Ectodermal cell (in vitro differentiated cells): Measurements from ENCODE around the gene NLRC5.
"Not testable (repeated sequence)": the region's sequence is repeated elsewhere in the genome, so short reads cannot be mapped to it uniquely, and the experiment has no call there.

Experiments used
- H3K27ac ChIP-seq: 2 replicates; pipeline ENCODE4 v1.7.0; 2013; ENCODE audit warnings: mild to moderate bottlenecking, low read depth, low read length; ENCODE audit not compliant: insufficient read depth, poor library complexity, severe bottlenecking
- H3K27me3 ChIP-seq: 2 replicates; pipeline ENCODE4 v1.7.0; 2013; ENCODE audit warnings: mild to moderate bottlenecking, low read length; ENCODE audit not compliant: insufficient read depth, control insufficient read depth, poor library complexity, severe bottlenecking
- H3K36me3 ChIP-seq: one replicate; pipeline ENCODE4 v1.7.0; 2013; ENCODE audit warnings: low read length; ENCODE audit not compliant: control insufficient read depth, insufficient read depth
- H3K4me1 ChIP-seq: one replicate; pipeline ENCODE4 v1.7.0; 2013; ENCODE audit warnings: low read length; ENCODE audit not compliant: control insufficient read depth, insufficient read depth
- H3K4me3 ChIP-seq: 2 replicates; pipeline ENCODE4 v1.7.0; 2013; ENCODE audit warnings: low read depth, low read length, control low read depth; ENCODE audit not compliant: insufficient read depth
- H3K9me3 ChIP-seq: 2 replicates; pipeline ENCODE4 v1.7.0; 2013; ENCODE audit warnings: mild to moderate bottlenecking, low read length, moderate library complexity; ENCODE audit not compliant: control insufficient read depth
- WGBS, 2 experiments: methylation state at CpG; one replicate each; pipeline ENCODE4 v1.1.7; 2013; ENCODE audit warnings: missing lambda C conversion rate in 2 of 2; 5-methylcytosine and 5-hydroxymethylcytosine counted together

Gene NLRC5

DNA sequence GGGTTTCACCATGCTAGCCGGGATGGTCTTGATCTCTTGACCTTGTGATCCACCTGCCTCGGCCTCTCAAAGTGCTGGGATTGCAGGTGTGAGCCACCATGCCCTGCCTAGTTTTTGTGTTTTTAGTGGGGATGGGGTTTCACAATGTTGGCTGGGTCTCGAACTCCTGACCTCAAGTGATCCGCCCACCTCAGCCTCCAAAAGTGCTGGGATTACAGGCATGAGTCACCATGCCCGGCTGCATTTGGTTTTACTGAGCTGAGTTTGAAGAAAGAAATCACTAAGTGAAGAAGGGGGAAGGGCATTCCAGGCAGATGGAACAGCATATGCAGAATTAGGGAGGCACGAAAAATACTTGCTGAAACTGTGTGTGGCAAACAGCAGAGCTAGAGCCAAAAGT lies 110.6 kb downstream of the NLRC5 start:
- not testable (repeated sequence) for H3K4me3 ChIP-seq, H3K9me3 ChIP-seq, H3K36me3 ChIP-seq, H3K27me3 ChIP-seq, H3K4me1 ChIP-seq, H3K27ac ChIP-seq
- 83 to 88% methylated on average over 6 of the region's 6 CpGs for WGBS, 2 experiments

DNA sequence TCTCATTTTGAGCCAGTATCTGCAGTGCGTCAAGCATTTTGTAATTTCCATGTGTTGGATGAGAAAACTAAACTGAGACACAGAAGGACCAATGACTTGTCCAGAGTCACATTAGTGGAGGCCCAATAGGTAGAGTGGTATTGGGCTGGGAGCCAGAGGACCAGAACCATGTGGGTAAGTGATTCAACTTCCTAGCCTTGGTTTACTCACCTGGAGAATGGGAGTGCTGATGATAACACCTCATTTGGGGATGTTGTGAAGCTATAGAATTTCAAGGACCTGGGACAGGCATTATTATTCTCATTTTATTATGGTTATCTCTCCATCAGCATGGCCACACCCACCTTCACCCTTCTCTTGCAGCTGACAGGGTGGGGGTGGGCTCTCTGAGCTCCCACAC lies 111.1 kb downstream of the NLRC5 start:
- H3K9me3 ChIP-seq: no peaks in the 10 kb centered on the region
- WGBS, 2 experiments: 95% methylated on average over 1 of the region's 1 CpG
- H3K4me3 ChIP-seq: no peak overlapping the region
- no peak overlapping the region for H3K27ac ChIP-seq
- H3K36me3 ChIP-seq: no peaks in the 10 kb centered on the region
- no peaks in the 10 kb centered on the region for H3K27me3 ChIP-seq
- peaks cover 6% of the 10 kb centered on the region for H3K4me1 ChIP-seq

DNA sequence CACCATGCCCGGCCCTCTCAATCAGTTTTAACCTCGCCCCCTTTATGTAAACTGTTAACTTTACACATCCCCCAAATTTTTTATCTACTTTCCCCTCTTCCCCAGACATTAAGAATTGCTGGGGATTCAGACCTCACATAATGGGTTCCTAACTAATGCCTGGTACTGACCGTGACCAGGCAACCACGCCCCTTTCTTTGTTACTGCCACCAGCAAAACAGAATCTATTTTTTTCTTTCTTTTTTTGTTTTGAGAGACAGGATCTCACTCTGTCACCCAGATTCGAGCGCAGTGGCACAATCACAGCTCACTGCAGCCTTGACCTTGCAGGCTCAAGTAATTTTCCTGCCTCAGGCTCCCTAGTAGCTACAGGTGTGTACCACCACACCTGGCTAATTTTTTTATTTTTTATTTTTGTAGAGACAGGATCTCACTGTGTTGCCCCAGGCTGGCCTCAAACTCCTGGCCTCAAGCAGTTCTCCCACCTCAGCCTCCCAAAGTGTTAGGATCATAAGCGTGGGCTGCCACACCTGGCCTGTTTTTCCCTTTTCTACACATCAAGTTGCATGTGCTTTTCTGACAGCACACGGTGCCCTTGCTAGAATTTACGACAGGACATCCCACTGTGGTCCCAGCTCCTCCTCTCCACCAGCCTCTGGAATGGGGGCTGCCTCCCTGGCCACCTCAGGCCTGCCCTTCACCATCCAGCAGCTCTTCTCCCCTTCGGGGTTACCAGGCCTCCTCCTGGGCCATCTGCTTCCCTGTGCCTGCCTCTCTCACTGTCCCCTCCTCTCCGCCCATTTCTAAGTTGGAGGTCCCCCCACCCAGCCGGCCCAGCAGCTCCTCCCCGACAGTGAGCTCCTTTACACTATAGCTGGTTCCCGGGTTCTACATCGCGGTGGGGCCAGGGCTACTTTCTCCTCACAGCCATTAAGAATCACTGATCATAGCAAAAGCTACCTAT lies 113.8 kb downstream of the NLRC5 start:
- Histone ChIP-seq H3K4me3 (no peak overlapping the region), H3K27me3 (no peaks in the 10 kb centered on the region), H3K4me1 (peaks cover 6% of the 10 kb centered on the region), H3K9me3 (no peaks in the 10 kb centered on the region), H3K36me3 (no peaks in the 10 kb centered on the region), H3K27ac (no peak overlapping the region)
- WGBS, 2 experiments: 60 to 62% methylated on average over 16 of the region's 16 CpGs

DNA sequence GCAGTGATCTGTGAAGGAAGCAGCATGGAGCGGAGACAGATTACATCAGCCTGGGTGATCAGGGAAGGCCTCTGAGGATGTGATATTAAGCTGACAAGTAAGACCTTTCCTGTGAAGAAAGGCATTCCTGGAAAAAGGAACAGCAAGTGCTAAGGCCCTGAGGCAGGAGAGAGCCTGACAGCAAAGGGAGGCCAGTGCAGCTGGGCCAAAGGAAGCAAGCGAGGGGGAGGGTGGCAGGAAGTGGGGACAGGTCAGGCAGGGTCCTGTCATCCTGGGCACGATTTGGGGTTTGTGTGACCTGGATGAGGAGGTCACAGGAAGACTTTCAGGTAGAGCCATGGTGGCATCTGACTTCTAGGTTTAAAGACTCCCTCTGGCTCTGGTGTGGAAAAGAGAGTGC lies 115.3 kb downstream of the NLRC5 start:
- no peak overlapping the region for H3K27ac ChIP-seq
- 87 to 93% methylated on average over 3 of the region's 3 CpGs for WGBS, 2 experiments
- H3K36me3 ChIP-seq: no peaks in the 10 kb centered on the region
- H3K9me3 ChIP-seq: no peaks in the 10 kb centered on the region
- no peaks in the 10 kb centered on the region for H3K27me3 ChIP-seq
- H3K4me3 ChIP-seq: no peak overlapping the region
- peaks cover 6% of the 10 kb centered on the region for H3K4me1 ChIP-seq

DNA sequence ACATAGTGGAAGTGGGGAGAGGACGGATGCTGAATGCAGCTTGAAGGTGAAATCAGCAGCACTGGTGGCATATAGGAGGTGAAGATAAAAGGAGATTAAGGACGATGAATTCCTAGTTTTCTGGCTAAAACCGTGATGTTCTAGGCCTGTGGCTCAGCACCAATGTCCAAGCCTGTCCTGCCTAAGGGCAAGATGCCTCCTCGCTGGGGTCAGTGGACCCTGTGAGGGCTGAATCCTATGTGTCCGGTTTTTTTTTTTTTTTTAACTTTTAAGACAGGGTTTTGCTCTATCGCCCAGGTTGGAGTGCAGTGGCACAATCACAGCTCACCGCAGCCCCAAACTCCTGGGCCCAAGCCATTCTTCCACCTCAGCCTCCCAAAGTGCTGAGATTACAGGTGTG lies 115.8 kb downstream of the NLRC5 start:
- 86 to 93% methylated on average over 7 of the region's 7 CpGs for WGBS, 2 experiments
- Histone ChIP-seq H3K36me3 (no peaks in the 10 kb centered on the region), H3K4me3 (no peak overlapping the region), H3K4me1 (peaks cover 6% of the 10 kb centered on the region), H3K9me3 (no peaks in the 10 kb centered on the region), H3K27me3 (no peaks in the 10 kb centered on the region), H3K27ac (no peak overlapping the region)

DNA sequence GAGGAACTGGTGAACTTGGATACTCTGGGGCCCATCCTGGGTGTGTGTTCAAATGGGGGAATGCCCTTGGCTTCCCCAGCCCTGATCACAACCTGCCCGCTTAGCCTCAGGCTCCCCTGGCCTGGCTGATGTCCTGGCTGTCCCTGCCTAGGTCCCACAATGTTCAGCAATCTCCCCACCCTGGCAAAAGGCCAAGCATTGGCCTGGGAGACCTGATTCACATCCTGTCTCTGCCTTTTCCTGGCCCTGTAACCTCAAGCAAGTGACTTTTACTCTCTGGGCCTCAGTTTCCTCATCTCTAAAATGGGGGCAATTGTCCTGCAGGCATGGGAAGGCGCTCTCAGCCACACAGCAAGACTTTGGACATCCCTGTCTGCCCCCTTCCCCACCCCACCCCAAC lies 117.4 kb downstream of the NLRC5 start:
- H3K9me3 ChIP-seq: no peaks in the 10 kb centered on the region
- H3K4me3 ChIP-seq: no peak overlapping the region
- peaks cover 6% of the 10 kb centered on the region for H3K4me1 ChIP-seq
- WGBS, 2 experiments: 92 to 95% methylated on average over 2 of the region's 2 CpGs
- no peaks in the 10 kb centered on the region for H3K27me3 ChIP-seq
- no peaks in the 10 kb centered on the region for H3K36me3 ChIP-seq
- H3K27ac ChIP-seq: no peak overlapping the region

DNA sequence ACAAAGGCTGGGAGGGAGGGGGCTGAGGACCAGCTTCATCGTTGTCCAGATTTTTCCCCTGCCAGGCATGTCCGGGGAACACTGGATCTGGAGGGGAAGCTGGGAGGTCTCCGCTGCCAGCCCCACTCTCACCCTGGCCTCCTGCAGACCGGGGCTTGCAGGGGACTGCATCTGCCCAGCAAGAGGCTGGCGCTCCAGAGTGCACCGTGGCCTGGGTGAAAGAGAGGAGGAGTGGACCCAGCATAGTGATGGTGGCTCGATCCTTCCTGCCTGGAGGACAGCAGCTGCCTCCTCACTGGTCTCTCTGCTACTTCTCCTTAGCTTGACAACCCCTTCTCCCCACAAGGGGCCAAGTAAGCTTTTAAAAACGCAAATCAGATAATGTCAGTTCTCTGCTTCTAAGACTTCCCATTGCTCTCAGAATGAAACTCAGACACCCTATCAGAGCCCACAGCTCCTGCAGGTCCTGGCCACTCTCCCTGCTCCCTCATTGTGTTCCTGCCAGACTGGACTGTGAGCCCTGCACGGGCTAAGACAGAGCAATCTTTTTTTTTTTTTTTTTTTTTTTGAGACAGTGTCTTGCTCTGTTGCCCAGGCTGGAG lies 118.1 kb downstream of the NLRC5 start:
- Histone ChIP-seq H3K27me3 (no peaks in the 10 kb centered on the region), H3K4me3 (no peak overlapping the region), H3K36me3 (no peaks in the 10 kb centered on the region), H3K9me3 (no peaks in the 10 kb centered on the region), H3K4me1 (peaks cover 6% of the 10 kb centered on the region), H3K27ac (no peak overlapping the region)
- WGBS, 2 experiments: 79 to 80% methylated on average over 9 of the region's 9 CpGs

DNA sequence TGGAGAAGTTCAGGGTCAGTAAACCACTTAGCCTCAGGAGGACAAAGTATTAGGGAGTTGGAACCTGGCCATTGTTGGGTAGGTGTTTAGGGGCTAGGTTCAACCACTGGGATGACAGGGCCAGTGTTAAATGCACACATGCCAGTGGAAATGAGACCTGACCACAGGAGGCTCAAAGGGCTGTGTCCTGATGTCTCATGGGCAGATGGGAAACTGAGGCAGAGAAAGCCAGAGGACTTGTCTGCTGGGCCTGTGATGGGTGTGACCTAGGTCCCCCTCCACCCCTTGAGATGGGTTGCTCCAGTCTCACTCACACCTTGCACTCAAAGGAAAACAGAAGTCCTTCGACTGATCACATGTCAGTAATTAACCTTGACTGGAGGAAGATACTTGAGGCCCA lies 119.1 kb downstream of the NLRC5 start:
- H3K27ac ChIP-seq: no peak overlapping the region
- 90 to 96% methylated on average over 1 of the region's 1 CpG for WGBS, 2 experiments
- no peaks in the 10 kb centered on the region for H3K9me3 ChIP-seq
- H3K36me3 ChIP-seq: no peaks in the 10 kb centered on the region
- no peaks in the 10 kb centered on the region for H3K27me3 ChIP-seq
- no peak overlapping the region for H3K4me3 ChIP-seq
- H3K4me1 ChIP-seq: peaks cover 2% of the 10 kb centered on the region

DNA sequence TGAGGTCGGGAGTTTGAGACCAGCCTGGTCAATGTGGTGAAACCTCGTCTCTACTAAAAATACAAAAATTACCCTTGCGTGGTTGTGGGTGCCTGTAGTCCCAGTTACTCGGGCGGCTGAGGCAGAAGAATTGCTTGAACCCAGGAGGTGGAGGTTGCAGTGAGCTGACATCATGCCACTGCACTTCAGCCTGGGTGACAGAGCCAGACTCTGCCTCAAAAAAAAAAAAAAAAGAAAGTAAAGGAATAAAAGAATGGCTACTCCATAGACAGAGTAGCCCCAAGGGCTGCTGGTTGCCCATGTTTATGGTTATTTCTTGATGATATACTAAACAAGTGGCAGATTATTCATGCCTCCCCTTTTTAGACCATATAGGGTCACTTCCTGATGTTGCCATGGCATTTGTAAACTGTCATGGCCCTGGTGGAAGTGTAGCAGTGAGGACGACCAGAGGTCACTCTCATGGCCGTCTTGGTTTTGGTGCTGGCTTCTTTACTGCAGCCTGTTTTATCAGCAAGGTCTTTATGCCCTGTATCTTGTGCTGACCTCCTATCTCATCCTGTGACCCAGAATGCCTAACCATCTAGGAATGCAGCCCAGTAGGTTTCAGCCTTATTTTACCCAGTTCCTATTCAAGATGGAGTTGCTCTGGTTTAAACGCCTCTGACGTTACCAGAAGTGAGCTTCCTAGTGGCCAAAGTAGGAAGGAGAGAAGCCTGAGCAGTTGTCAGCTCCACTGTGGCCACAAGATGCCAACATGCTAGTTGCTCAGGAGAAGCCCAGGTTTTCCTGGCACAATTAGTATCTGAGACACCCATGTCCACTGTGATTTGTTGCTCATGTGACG lies 120.1 kb downstream of the NLRC5 start:
- H3K27me3 ChIP-seq, H3K36me3 ChIP-seq, H3K4me1 ChIP-seq, H3K4me3 ChIP-seq, H3K9me3 ChIP-seq, H3K27ac ChIP-seq: not testable (repeated sequence)
- 89 to 91% methylated on average over 10 of the region's 10 CpGs for WGBS, 2 experiments

DNA sequence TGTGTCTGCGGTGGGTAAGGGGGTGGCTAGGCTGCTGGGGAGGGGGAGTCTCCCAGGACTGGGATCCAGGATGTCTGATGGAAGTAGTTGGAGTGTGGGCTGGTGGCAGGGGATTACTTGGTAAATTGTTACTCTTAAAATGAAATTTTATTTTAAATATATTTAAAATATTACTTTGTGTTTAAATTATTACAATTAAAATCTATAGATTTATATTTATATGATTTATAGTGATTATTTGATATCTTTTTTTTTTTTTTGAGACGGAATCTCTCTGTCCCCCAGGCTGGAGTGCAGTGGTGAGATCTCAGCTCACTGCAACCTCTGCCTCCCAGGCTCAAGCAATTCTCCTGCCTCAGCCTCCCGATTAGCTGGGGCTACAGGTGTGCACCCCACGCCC lies 121.6 kb downstream of the NLRC5 start:
- H3K27ac ChIP-seq: no peak overlapping the region
- no peak overlapping the region for H3K4me3 ChIP-seq
- 83% methylated on average over 3 to 4 of the region's 4 CpGs for WGBS, 2 experiments
- H3K9me3 ChIP-seq: no peaks in the 10 kb centered on the region
- H3K27me3 ChIP-seq: no peaks in the 10 kb centered on the region
- H3K36me3 ChIP-seq: no peaks in the 10 kb centered on the region
- peaks cover 14% of the 10 kb centered on the region for H3K4me1 ChIP-seq
